Astrocyte (in vitro differentiated cells and primary cell): ENCODE measurements around the gene AP3B1.
"Not testable (repeated sequence)": the region's sequence is repeated elsewhere in the genome, so short reads cannot be mapped to it uniquely, and the experiment has no call there.

Experiments
- EZH2 ChIP-seq: IDR thresholded peaks from 2 replicates; pipeline ENCODE4 v1.6.1; 2012; ENCODE audit warnings: mild to moderate bottlenecking, low read length, inconsistent platforms; ENCODE audit not compliant: insufficient read depth
- TF ChIP-seq, protein P1 (sequence below): IDR thresholded peaks from 2 replicates; pipeline ENCODE4 v1.5.1; 2011; ENCODE audit warnings: low read depth, mild to moderate bottlenecking, inconsistent platforms, low read length, moderate library complexity; ENCODE audit not compliant: insufficient read depth

DNA sequence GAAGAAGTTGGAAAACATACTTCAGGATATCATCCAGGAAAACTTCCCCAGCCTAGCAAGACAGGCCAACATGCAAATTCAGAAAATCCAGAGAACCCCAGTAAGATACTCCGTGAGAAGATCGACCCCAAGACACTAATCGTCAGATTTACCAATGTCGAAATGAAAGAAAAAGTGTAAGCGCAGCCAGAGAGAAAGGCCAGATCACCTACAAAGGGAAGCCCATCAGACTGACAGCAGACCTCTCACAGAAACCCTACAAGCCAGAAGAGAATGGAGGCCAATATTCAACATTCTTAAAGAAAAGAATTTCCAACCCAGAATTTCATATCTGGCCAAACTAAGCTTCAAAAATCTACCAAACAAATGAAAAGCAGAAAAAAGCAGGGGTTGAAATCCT lies 227.8 kb downstream of the AP3B1 start:
- TF ChIP-seq, protein P1, sequence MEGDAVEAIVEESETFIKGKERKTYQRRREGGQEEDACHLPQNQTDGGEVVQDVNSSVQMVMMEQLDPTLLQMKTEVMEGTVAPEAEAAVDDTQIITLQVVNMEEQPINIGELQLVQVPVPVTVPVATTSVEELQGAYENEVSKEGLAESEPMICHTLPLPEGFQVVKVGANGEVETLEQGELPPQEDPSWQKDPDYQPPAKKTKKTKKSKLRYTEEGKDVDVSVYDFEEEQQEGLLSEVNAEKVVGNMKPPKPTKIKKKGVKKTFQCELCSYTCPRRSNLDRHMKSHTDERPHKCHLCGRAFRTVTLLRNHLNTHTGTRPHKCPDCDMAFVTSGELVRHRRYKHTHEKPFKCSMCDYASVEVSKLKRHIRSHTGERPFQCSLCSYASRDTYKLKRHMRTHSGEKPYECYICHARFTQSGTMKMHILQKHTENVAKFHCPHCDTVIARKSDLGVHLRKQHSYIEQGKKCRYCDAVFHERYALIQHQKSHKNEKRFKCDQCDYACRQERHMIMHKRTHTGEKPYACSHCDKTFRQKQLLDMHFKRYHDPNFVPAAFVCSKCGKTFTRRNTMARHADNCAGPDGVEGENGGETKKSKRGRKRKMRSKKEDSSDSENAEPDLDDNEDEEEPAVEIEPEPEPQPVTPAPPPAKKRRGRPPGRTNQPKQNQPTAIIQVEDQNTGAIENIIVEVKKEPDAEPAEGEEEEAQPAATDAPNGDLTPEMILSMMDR = not testable (repeated sequence)
- TF ChIP-seq EZH2 = not testable (repeated sequence)
